Measurements from ENCODE around the gene TBC1D2B. TPM values are rescaled to one million over a fixed set of nuclear protein-coding genes. Genes with fewer than 3 reads are reported as not detected.

TBC1D2B gene
- polyA plus RNA-seq, 3 donors, result 5.9 to 53.3 (median 6.2) TPM

DNA sequence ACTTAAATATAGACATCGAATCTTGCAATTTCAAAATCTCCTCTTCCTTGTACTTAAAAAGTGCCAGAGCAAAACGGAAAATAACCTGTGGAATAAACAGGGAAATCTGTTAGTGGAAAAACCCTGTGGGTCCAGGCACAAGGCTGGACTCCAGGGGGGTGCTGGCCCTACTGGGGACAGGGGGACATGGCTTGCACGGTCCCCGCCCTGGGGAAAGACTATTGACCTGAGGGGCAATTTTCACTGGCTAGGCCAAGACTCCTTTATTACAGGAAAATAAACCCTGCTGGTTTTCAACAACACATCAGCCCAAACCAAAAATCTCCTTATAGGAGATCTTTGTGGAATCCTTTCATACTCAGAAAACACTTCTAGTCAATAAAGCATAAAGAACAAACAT lies 75.9 kb downstream of the TBC1D2B start:
- Histone ChIP-seq H3K9me3 (replicated peaks in 1 of 2; ENCODE audit: control insufficient read depth in 1 of 2, insufficient read depth in 1 of 2, low read length in 2 of 2) (no peaks in the 10 kb centered on the region), H3K4me1 (ENCODE audit: control insufficient read depth in 1 of 2, insufficient read depth in 2 of 2, low read length in 2 of 2) (no peaks in the 10 kb centered on the region), H2AFZ (ENCODE audit: insufficient read depth, low read depth, low read length, poor library complexity, severe bottlenecking) (no peak overlapping the region), H3K27me3 (ENCODE audit: control insufficient read depth in 2 of 2, insufficient read depth in 2 of 2, low read length in 2 of 2) (no peaks in the 10 kb centered on the region), H3K4me3 (replicated peaks in 1 of 3; ENCODE audit: low read depth in 2 of 3, low read length in 3 of 3) (no peak overlapping the region), H3K27ac (ENCODE audit: low read depth in 1 of 2, low read length in 2 of 2) (no peak overlapping the region), H3K79me2 (ENCODE audit: insufficient read depth, low read length) (no peaks in the 10 kb centered on the region), H4K20me1 (ENCODE audit: insufficient read depth, low read length) (peaks cover 42% of the 10 kb centered on the region), H3K4me2 (replicated peaks; ENCODE audit: extremely low read depth, low read length, poor library complexity, severe bottlenecking) (no peak overlapping the region), H3K9ac (ENCODE audit: insufficient read depth, low read length, poor library complexity, severe bottlenecking) (no peak overlapping the region), H3K36me3 (replicated peaks in 1 of 2; ENCODE audit: control insufficient read depth in 1 of 2, insufficient read depth in 2 of 2, low read length in 2 of 2) (peaks cover 85 to 100% of the 10 kb centered on the region in 2 donors)
- TF ChIP-seq CTCF (IDR thresholded peaks at IDR 0.05), result no peak
- DNase-seq, result no peak
- 100% methylated on average over 1 of the region's 4 CpGs for WGBS (ENCODE audit: insufficient coverage)
- Mint-ChIP-seq H3K9me3 (no peaks in the 10 kb centered on the region), H3K4me3 (no peak overlapping the region), H3K27me3 (ENCODE audit: low read depth in 3 of 3) (peaks cover 0 to 2% (median 1%) of the 10 kb centered on the region in 3 donors), H3K4me1 (peaks cover 8% of the 10 kb centered on the region), H3K27ac (peak overlapping the region in 2 of 7 donors; percentile 31 to 71), H3K36me3 (peaks cover 84 to 95% of the 10 kb centered on the region in 2 donors)
- intact Hi-C loops (cut with micrococcal nuclease), result loop anchor here (1.0 to 2.0 kb wide), 2 partner anchors 103 to 107 kb away; no protein-coding TSS in a partner anchor

- Histone ChIP-seq H3K36me3 (replicated peaks in 1 of 2; ENCODE audit: control insufficient read depth in 1 of 2, insufficient read depth in 2 of 2, low read length in 2 of 2) (peaks cover 82 to 98% of the 10 kb centered on the region in 2 donors), H2AFZ (ENCODE audit: insufficient read depth, low read depth, low read length, poor library complexity, severe bottlenecking) (no peak overlapping the region), H3K4me3 (replicated peaks in 1 of 3; ENCODE audit: low read depth in 2 of 3, low read length in 3 of 3) (no peak overlapping the region), H3K79me2 (ENCODE audit: insufficient read depth, low read length) (no peaks in the 10 kb centered on the region), H3K27ac (ENCODE audit: low read depth in 1 of 2, low read length in 2 of 2) (peak overlapping the region in 1 of 2 donors; percentile 27), H3K27me3 (ENCODE audit: control insufficient read depth in 2 of 2, insufficient read depth in 2 of 2, low read length in 2 of 2) (no peaks in the 10 kb centered on the region), H3K9me3 (replicated peaks in 1 of 2; ENCODE audit: control insufficient read depth in 1 of 2, insufficient read depth in 1 of 2, low read length in 2 of 2) (no peaks in the 10 kb centered on the region), H3K4me2 (replicated peaks; ENCODE audit: extremely low read depth, low read length, poor library complexity, severe bottlenecking) (no peak overlapping the region), H3K4me1 (ENCODE audit: control insufficient read depth in 1 of 2, insufficient read depth in 2 of 2, low read length in 2 of 2) (no peaks in the 10 kb centered on the region), H3K9ac (ENCODE audit: insufficient read depth, low read length, poor library complexity, severe bottlenecking) (no peak overlapping the region), H4K20me1 (ENCODE audit: insufficient read depth, low read length) (peaks cover 34% of the 10 kb centered on the region)
- DNase-seq, result no peak
- Mint-ChIP-seq H3K36me3 (peaks cover 81 to 93% of the 10 kb centered on the region in 2 donors), H3K27ac (peak overlapping the region in 5 of 7 donors; percentile 4 to 71 (median 60)), H3K9me3 (no peaks in the 10 kb centered on the region), H3K4me3 (no peak overlapping the region), H3K27me3 (ENCODE audit: low read depth in 3 of 3) (peaks cover 0 to 2% (median 1%) of the 10 kb centered on the region in 3 donors), H3K4me1 (peaks cover 8% of the 10 kb centered on the region)
- intact Hi-C loops (cut with micrococcal nuclease), result loop anchor here (2.0 kb wide), 1 partner anchor 108 kb away; no protein-coding TSS in a partner anchor
- 69% methylated on average over 5 of the region's 6 CpGs for WGBS (ENCODE audit: insufficient coverage)
- TF ChIP-seq CTCF (IDR thresholded peaks at IDR 0.05), result no peak
Observed at GRCh38 chr15:78000927-78001249, 76.6 kb downstream of the TBC1D2B start.

Measured in CD14-positive monocyte (primary cell).